Effector memory CD8-positive, alpha-beta T cell (primary cell): ENCODE results near the gene ARL4A.
A peak's percentile ranks its signal among the peaks of the same experiment; 100 is the strongest.
"Not testable (repeated sequence)": the region's sequence is repeated elsewhere in the genome, so short reads cannot be mapped to it uniquely, and the experiment has no call there.

ENCODE experiments used
- ATAC-seq: fragments of 150-1000 bp; cut with Tn5 transposase; replicated peaks from 2 replicates; pipeline ENCODE4 v1.10.0; 2021; ENCODE audit warnings: mild to moderate bottlenecking, moderate library complexity
- DNase-seq, 3 experiments: peaks; one replicate each; pipeline ENCODE4 v3.0.0; 2021
- H3K27ac Mint-ChIP-seq, 2 donors: one replicate each; pipeline ENCODE4 v1.8.0; 2022; ENCODE audit warnings: mild to moderate bottlenecking in 2 of 2, mixed read lengths in 2 of 2, moderate library complexity in 2 of 2
- H3K27me3 Mint-ChIP-seq, 2 donors: one replicate each; pipeline ENCODE4 v1.8.0; 2022; ENCODE audit warnings: mixed read lengths in 2 of 2
- H3K36me3 Mint-ChIP-seq: one replicate; pipeline ENCODE4 v1.8.0; 2022; ENCODE audit warnings: mild to moderate bottlenecking, moderate library complexity, mixed read lengths; ENCODE audit not compliant: insufficient read depth
- H3K4me1 Mint-ChIP-seq, 2 donors: one replicate each; pipeline ENCODE4 v1.8.0; 2022; ENCODE audit warnings: low read depth in 2 of 2, mixed read lengths in 2 of 2
- H3K4me3 Mint-ChIP-seq, 2 donors: one replicate each; pipeline ENCODE4 v1.8.0; 2022; ENCODE audit warnings: mild to moderate bottlenecking in 2 of 2, mixed read lengths in 2 of 2, moderate library complexity in 2 of 2
- H3K9me3 Mint-ChIP-seq, 2 donors: one replicate each; pipeline ENCODE4 v1.8.0; 2022; ENCODE audit warnings: mixed read lengths in 2 of 2

Gene ARL4A

DNA sequence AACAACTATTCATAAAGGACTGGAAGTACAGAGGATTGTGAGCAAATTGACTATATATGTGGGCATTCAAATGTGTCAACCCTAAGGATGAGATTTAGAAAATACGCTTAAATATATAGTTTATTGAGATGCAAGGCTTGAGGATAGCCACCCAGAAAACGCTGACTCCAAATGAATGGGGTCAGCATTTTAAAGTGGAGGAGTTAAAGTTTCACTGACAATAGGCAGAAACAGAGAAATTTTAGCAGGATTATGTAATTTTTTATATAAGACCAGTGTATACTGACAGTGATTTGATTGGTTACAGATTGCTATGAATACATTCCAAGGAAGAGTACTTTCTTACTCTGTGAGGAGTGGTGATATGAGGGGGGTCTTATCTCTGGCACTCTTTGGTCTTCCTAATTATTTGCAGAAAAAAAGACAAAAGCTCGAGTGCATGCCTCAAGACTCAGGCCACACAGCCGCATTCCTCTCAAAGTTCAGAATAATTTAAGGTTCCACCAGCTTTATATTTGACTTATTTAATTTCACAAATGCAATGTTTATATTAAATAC is 38.6 kb upstream of the ARL4A start:
- no peak overlapping the region for H3K27ac Mint-ChIP-seq
- H3K27me3 Mint-ChIP-seq = no peaks in the 10 kb centered on the region

DNA sequence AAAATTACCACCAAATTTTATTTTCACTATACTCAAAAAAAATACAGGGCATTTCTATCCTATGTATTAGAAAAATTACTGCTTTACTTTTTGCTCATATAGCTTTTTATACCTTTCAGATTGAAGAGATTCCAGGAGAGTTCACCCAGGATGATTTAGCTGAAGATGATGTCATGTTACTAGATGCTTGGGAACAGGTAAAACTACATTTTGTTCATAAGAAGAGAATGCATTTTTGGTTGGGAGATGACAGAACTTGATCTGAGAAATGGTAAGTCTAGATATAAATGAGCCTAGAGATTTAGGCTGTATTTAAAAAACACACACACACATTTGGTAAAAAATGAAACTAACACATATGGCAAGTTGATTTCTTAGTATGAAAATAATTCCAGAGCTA is 38.1 kb upstream of the ARL4A start:
- Mint-ChIP-seq H3K4me1 (peaks cover 0 to 3% of the 10 kb centered on the region in 2 donors), H3K36me3 (peaks cover 3% of the 10 kb centered on the region), H3K27ac (no peak overlapping the region), H3K27me3 (no peaks in the 10 kb centered on the region), H3K4me3 (no peak overlapping the region), H3K9me3 (no peaks in the 10 kb centered on the region)
- DNase-seq = no peak
- ATAC-seq = no peak

More for the DNA sequence above, 38.6 kb upstream of the ARL4A start:
- Mint-ChIP-seq H3K4me3 (no peak overlapping the region), H3K4me1 (peaks cover 0 to 3% of the 10 kb centered on the region in 2 donors), H3K36me3 (peaks cover 3% of the 10 kb centered on the region), H3K9me3 (no peaks in the 10 kb centered on the region)
- DNase-seq (no peak), ATAC-seq (no peak)

DNA sequence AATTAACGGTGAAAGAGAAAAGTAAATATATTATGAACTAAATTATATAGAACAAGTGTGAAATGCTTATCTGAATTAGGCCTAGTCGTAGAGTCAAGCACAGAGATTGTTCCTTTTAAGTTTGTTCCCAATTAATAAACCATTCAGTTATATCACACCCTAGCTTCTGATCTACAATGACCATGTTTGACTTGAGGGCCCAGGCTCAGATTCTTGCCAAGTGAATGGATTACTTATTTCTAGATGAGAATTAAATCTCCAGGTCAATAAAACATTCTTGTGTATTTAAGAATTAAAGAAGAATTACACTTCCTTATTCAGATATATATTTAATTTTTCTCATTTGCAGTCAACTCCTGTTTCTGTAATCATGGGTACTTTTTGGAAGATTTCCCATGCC is 37.4 kb upstream of the ARL4A start:
- Mint-ChIP-seq H3K4me3 (no peak overlapping the region), H3K27ac (no peak overlapping the region), H3K27me3 (no peaks in the 10 kb centered on the region), H3K4me1 (peaks cover 0 to 3% of the 10 kb centered on the region in 2 donors), H3K9me3 (no peaks in the 10 kb centered on the region), H3K36me3 (peaks cover 3% of the 10 kb centered on the region)
- DNase-seq (no peak), ATAC-seq (no peak)

DNA sequence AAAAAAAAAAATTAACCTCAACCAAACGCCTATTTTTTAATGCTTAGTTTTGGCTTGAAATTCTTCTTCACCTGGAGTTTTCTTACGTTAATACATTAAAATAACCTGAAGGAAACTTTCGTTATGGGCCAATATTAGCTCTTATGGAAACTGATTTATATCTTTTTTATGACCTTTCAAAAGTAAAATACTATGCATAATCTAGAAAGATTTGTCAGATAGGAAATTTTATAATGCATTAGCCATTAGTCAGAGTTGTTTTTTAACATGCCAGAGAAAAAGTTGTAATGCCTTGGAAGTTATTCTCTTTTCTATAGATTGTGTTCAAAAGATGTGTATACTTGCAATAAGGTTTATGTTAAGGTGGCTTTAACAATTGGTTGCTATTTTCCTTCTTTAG is 34.3 kb upstream of the ARL4A start:
- DNase-seq = no peak
- Mint-ChIP-seq H3K36me3 (peaks cover 3% of the 10 kb centered on the region), H3K27me3 (no peaks in the 10 kb centered on the region), H3K4me1 (peaks cover 0 to 3% of the 10 kb centered on the region in 2 donors), H3K9me3 (no peaks in the 10 kb centered on the region), H3K4me3 (no peak overlapping the region), H3K27ac (no peak overlapping the region)
- ATAC-seq = no peak

DNA sequence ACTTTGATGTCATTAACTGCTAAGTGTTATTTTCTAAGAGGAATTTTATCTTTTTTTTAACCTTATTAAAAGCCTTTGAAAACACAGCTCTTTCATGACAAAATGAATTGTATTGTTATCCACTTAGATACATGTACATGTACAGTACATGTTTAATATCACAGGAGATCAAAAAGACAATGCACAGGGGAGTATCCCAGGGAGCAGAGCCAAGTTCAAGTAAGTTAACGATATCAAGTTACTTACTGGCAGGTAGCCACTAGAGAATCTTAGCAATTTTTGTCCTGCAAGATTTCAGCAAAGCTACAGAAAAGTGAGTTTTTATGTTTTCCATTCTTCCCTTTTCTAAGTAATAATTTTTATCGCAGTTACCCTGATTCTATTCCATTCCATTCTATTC is 33.9 kb upstream of the ARL4A start:
- Mint-ChIP-seq H3K9me3 (no peaks in the 10 kb centered on the region), H3K4me3 (no peak overlapping the region), H3K27ac (no peak overlapping the region), H3K27me3 (no peaks in the 10 kb centered on the region), H3K36me3 (peaks cover 3% of the 10 kb centered on the region), H3K4me1 (peaks cover 0 to 3% of the 10 kb centered on the region in 2 donors)
- no peak for DNase-seq
- no peak for ATAC-seq

DNA sequence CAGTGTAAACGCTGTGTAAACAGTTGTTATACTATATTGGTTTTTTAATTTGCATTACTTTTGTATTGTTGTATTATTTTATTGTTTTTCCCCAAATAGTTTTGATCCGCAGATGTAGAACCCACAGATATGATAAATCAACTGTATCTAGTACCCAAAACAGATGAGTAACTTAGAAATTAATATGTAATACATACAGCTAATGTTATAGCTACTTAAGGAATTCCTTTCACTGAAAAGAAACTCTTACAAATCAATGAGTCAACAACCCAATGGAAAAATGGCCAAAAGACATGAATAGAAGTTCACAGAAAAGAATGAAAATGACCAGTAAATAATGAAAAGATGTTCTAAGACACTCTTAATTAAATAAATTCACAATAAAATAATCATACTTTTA is 32.3 kb upstream of the ARL4A start:
- peaks cover 0 to 3% of the 10 kb centered on the region in 2 donors for H3K4me1 Mint-ChIP-seq
- no peak overlapping the region for H3K27ac Mint-ChIP-seq
- no peaks in the 10 kb centered on the region for H3K27me3 Mint-ChIP-seq
- H3K4me3 Mint-ChIP-seq = no peak overlapping the region
- no peak for DNase-seq
- no peaks in the 10 kb centered on the region for H3K9me3 Mint-ChIP-seq
- no peak for ATAC-seq
- H3K36me3 Mint-ChIP-seq = peaks cover 3% of the 10 kb centered on the region

DNA sequence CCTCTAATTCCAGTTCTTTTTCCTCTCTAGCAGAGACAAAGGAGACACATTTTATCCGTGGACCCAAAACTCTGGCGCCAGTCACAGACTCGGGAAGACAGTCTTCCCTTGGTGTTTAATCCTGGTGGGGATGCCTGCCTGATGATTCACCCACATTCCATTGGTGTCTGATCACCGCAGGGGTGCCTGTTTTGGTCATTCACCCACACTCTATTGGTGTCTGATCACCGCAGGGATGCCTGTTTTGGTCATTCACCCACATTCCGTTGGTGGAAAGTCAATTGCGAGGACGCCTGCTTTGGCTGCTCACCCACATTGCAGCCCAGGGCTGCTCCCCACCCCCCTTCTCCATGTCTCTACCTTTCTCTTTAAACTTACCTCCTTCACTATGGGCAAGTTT is 27.0 kb upstream of the ARL4A start:
- not testable (repeated sequence) for H3K4me3 Mint-ChIP-seq, H3K4me1 Mint-ChIP-seq, H3K27me3 Mint-ChIP-seq, H3K27ac Mint-ChIP-seq, DNase-seq, ATAC-seq, H3K36me3 Mint-ChIP-seq, H3K9me3 Mint-ChIP-seq

DNA sequence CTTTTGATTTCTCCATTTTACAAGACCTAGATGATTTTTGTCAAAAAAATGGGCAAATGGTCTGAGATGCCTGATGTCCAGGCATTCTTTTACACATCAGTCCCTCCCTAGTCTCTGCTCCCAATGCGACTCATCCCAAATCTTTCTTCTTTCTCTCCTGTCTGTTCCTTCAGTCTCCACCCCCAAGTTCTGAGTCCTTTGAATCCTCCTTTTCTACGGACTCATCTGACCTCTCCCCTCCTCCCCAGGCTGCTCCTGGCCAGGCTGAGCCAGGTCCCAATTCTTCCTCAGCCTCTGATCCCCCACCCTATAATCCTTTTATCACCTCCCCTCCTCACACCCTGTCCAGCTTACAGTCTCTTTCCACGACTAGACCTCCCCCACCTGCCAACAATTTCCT is 26.4 kb upstream of the ARL4A start:
- not testable (repeated sequence) for H3K9me3 Mint-ChIP-seq, H3K4me3 Mint-ChIP-seq, H3K4me1 Mint-ChIP-seq, DNase-seq, H3K27ac Mint-ChIP-seq, H3K27me3 Mint-ChIP-seq, H3K36me3 Mint-ChIP-seq, ATAC-seq

DNA sequence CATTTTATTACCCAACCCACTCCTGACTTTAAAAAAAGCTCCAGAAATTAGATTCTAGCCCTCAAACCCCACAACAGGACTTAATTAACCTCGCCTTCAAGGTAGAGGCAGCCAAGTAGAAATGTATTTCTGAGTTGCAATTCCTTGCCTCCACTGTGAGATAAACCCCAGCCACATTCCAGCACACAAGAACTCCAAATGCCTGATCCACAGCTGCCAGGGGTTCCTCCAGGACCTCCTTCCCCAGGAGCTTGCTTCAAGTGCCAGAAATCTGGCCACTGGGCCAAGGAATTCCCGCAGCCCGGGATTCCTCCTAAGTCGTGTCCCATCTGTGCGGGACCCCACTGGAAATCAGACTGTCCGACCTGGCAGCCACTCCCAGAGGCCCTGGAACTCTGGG is 25.9 kb upstream of the ARL4A start:
- no peak for DNase-seq
- no peaks in the 10 kb centered on the region for H3K9me3 Mint-ChIP-seq
- H3K4me3 Mint-ChIP-seq = no peak overlapping the region
- no peak for ATAC-seq
- H3K36me3 Mint-ChIP-seq = no peaks in the 10 kb centered on the region
- no peaks in the 10 kb centered on the region for H3K27me3 Mint-ChIP-seq
- H3K4me1 Mint-ChIP-seq = no peaks in the 10 kb centered on the region
- no peak overlapping the region for H3K27ac Mint-ChIP-seq

DNA sequence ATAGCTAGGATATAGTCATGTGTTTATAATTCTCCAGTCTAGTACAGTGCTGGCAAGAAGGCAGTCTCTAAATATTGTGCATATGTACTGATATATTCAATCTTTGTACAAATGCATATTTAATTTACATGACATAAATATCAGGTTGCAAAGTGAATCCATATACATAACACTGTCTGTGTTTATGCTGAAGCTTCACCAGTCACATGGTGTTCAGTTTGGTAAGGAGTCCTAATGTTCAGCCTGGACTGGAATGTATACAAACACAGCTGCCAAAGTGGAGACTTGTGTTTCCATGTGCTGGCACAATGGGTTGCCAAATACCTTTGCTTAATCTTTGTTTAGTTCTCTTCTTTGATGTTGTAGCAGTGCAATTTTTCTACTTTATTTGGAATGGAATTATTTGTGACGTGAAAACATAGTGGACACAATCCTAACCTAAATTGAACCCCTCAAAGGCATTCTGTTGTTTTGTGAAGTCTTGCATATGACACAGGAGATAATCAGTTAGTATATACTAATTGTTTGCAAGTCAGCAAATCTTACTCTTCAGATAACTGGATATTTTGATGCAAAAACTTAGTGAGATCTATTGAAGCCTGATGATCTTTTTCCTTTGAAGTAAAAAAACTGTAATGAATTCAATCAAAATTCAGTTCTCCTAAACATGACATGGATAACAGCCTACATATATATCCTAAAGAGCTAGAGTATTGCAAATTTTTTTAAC is 17.3 kb upstream of the ARL4A start:
- H3K27ac Mint-ChIP-seq = no peak overlapping the region
- H3K4me3 Mint-ChIP-seq = no peak overlapping the region
- no peaks in the 10 kb centered on the region for H3K9me3 Mint-ChIP-seq
- peaks cover 0 to 6% of the 10 kb centered on the region in 2 donors for H3K27me3 Mint-ChIP-seq
- DNase-seq (no peak), ATAC-seq (no peak)
- H3K4me1 Mint-ChIP-seq = peaks cover 5% of the 10 kb centered on the region in 2 donors
- H3K36me3 Mint-ChIP-seq = no peaks in the 10 kb centered on the region

DNA sequence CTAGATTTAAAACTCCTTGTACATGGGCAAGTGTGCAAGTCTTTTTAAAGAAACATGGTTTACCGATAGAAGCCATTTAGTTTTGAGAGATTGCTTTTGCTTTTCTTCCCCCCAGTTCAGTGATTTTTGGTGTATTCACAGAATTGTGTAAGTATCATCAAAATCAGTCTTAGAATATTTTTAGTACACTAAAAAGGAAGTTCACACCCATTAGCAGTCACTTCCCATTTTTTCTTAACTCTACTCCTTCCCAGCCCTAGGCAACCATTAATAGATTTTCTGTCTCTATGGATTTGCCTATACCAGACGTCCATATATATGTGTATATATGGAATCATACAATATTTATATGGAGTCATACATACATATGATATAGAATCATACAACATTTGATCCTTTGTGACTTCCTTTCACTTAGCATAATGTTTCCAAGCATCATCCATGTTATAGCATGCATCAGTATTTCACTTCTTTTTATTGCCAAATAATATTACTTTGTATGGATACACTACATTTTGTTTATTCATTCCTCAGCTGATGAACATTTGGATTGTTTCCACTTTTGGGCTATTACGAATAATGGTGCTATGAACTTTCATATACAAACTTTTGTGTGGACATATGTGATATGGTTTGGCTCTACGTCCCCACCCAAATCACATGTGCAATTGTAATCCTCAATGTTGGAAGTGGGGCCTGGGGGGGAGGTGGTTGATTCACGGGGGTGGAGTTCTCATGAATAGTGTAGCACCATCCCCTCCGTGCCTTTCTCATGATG is 16.5 kb upstream of the ARL4A start:
- Mint-ChIP-seq H3K27me3 (peaks cover 0 to 6% of the 10 kb centered on the region in 2 donors), H3K4me1 (peaks cover 7 to 8% of the 10 kb centered on the region in 2 donors), H3K36me3 (no peaks in the 10 kb centered on the region), H3K9me3 (no peaks in the 10 kb centered on the region), H3K27ac (no peak overlapping the region), H3K4me3 (no peak overlapping the region)
- no peak for DNase-seq
- no peak for ATAC-seq

DNA sequence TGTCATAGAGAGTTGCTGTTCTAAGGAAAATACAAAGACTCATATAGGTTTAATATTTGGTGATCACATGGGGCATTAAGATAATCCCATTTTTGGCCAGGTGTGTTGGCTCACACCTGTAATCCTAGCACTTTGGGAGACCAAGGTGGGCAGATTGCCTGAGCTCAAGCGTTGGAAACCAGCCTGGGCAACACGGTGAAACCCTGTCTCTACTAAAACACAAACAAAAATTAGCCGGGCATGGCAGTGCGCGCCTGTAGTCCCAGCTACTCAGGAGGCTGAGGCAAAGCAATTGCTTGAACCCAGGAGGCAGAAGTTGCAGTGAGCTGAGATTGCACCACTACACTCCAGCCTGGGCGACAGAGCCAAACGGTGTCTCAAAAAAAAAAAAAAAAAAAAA is 14.0 kb upstream of the ARL4A start:
- not testable (repeated sequence) for H3K27ac Mint-ChIP-seq, H3K36me3 Mint-ChIP-seq, H3K4me1 Mint-ChIP-seq, H3K27me3 Mint-ChIP-seq, H3K9me3 Mint-ChIP-seq, H3K4me3 Mint-ChIP-seq, DNase-seq, ATAC-seq

DNA sequence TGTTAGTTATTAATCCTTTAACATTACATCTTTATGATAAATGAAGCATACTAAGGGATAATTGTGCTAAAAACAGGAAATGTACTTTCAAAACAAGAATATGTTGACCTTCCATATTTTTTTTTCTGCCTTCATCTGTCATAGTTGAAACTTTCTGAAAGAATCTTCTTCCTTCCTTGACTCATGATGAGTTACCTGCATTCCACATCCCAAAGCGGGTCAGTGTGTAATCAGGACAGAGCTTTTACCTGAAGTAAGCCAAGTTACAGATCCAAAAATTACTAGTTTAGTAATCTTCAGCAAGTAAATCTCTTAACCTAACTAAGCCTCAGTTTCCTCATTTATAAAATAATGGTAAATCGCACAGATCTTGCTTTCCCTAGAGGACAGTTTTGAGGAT is 13.4 kb upstream of the ARL4A start:
- H3K4me3 Mint-ChIP-seq = no peak overlapping the region
- H3K27me3 Mint-ChIP-seq = peaks cover 0 to 6% of the 10 kb centered on the region in 2 donors
- DNase-seq (no peak), ATAC-seq (no peak)
- H3K4me1 Mint-ChIP-seq = peaks cover 7 to 8% of the 10 kb centered on the region in 2 donors
- H3K9me3 Mint-ChIP-seq = no peaks in the 10 kb centered on the region
- no peaks in the 10 kb centered on the region for H3K36me3 Mint-ChIP-seq
- H3K27ac Mint-ChIP-seq = no peak overlapping the region

DNA sequence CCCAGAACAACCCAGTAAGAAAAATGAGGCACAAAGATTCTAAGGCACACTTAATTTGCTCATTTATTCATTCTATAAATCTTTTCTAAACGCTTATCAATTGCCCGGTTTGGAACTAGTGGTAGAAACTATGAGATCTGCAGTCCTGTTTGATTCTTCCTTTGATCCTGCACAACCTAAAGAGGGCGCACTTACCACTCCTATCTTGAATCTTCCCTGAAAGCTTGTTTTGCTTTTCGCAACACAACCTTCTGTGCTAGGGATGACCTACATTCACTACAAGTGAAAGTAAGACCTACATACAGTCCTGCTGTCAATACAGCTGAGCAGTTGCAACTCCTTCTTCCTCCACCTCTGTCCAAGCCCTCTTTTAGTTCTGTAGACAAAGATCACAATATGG is 12.6 kb upstream of the ARL4A start:
- peak overlapping the region in 1 of 2 donors; percentile 39 for H3K27ac Mint-ChIP-seq
- peak overlapping the region in 1 of 2 donors; percentile 4 for H3K4me3 Mint-ChIP-seq
- peak; percentile 99 for ATAC-seq

More for the DNA sequence above, 12.6 kb upstream of the ARL4A start:
- Mint-ChIP-seq H3K36me3 (no peaks in the 10 kb centered on the region), H3K9me3 (no peaks in the 10 kb centered on the region), H3K27me3 (peaks cover 0 to 6% of the 10 kb centered on the region in 2 donors), H3K4me1 (peaks cover 7 to 8% of the 10 kb centered on the region in 2 donors)
- DNase-seq = peak; percentile 56 to 64 (median 59)
